GM12874 (cell line): Measurements from ENCODE around the gene CTDSP2.

Experiments
- CTCF ChIP-seq: IDR thresholded peaks from 2 replicates; pipeline ENCODE4 v1.5.1; 2011; ENCODE audit warnings: low read depth, mild to moderate bottlenecking, control low read depth, low read length, moderate library complexity; ENCODE audit not compliant: insufficient read depth

CTDSP2 gene

DNA sequence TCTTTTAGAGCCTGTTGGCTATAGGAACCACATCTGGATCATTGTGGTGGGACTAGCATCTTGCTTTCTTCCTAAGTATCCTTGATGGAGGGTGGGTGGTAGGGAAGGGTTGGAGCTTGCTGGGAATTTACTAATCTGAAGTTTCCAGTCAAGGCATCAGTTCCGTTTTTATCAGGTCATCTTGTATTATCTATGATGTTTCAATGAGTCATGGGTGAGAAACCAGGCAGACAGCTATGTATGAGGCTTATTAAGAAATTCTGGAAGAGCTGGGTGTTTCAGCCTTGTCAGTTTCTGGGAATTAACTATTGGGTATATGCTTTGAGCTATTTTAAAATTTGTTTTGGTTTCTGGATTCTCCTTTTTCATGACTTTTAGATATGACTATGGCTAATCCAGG, 52.6 kb downstream of the CTDSP2 start:
- no peak for TF ChIP-seq CTCF

- no peak for TF ChIP-seq CTCF
These were observed 62.7 kb downstream of the CTDSP2 start for GRCh38 chr12:57783861-57784260.

DNA sequence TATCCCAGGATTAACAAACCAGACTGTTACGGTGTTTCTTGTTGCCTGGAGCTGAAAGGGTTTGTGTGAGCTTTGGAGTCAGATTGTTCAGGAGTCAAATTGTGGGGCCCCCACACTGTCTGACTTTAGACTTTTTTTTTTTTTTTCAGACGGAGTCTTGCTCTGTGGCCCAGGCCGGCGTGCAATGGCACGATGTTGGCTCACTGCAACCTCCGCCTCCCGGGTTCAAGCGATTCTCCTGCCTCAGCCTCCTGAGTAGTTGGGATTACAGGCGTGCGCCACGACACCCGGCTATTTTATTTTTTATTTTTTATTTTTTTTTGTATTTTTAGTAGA, 63.1 kb downstream of the CTDSP2 start:
- no peak for TF ChIP-seq CTCF

DNA sequence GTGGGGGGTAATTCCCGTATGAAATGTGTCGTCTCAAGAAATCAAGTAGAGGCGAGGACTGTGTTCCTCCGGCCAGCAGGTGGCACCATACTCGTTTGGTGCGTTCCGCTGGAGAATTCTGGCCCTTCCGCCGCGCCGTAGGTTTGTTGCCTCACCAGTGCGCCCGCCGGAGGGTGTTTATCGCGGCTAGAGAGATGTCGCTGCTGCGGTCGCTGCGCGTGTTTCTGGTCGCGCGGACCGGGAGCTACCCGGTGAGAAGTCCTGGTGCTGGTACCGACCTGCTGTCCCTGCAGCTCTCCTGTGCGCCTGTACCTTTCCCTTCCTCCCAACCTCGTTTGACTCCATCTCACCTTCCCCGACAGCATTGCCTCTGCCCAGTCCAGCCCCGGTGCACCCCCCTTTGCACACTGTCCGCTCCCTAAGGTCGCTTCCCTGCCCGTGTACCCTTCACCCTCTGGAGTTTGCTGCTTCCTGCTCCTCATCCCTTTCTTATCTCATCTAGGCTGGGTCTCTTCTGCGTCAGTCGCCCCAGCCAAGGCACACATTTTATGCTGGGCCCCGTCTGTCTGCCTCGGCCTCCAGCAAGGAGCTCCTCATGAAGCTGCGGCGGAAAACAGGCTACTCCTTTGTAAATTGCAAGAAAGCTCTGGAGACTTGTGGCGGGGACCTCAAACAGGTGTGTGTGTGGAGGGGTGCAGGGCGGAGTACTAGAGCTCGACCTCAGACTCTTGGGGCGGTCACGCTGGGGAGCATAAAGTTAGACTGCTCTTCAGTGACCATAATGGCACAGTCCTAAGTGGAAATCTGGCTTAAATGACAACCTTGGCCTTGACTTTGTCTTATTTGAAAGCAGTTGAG, 63.7 kb downstream of the CTDSP2 start, which contains the start of gene TSFM:
Gene TSFM, plus strand, starts transcription at position 180 of the 858 bp plus-strand sequence. Its CDS starts 15 bp downstream, at position 195.
- TF ChIP-seq CTCF = peak; percentile 91

GRCh38 chr12:57782243-57782607, 64.3 kb downstream of the CTDSP2 start:
- no peak for TF ChIP-seq CTCF

- TF ChIP-seq CTCF = no peak
These were observed 64.7 kb downstream of the CTDSP2 start for GRCh38 chr12:57781801-57782200.

DNA sequence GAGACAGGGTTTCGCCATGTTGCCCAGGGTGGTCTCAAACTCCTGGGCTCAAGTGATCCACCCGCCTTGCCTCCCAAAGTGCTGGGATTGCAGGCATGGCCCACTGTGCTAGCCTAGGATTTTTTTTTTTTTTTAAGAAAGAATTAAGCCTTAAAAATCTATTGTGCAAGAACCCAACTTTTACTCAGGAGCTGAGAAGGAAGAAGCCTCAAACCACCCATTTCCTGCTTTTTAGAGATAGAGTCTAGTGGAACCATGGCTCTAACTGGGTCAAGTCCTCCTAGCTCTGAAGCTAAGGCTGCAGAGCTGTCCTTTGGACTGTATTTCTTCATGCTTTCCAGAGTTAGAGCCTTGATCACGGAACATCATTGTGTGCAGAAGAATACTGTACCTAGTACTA, 65.3 kb downstream of the CTDSP2 start:
- TF ChIP-seq CTCF = no peak
